GM12878 (cell line): Measurements from ENCODE around the gene UBE2D3. TPM values are rescaled to one million over a fixed set of nuclear protein-coding genes. Genes with fewer than 3 reads are reported as not detected.

Source experiments
- BCL11A ChIP-seq: IDR thresholded peaks from 2 replicates; pipeline ENCODE4 v1.6.1; 2011; ENCODE audit warnings: low read depth, low read length
- CBFB ChIP-seq: IDR thresholded peaks from 2 replicates; pipeline ENCODE4 v1.6.1; 2016; ENCODE audit warnings: antibody characterized with exemption, low read depth
- CTCF ChIP-seq, 3 experiments: IDR thresholded peaks in 2 of 3; conservative IDR thresholded peaks in 1 of 3; 2 replicates each; pipeline ENCODE4 v1.5.1; 2011; ENCODE audit warnings: low read depth in 3 of 3, low read length in 3 of 3, mild to moderate bottlenecking in 3 of 3, control low read depth in 2 of 3, moderate library complexity in 2 of 3, inconsistent platforms in 1 of 3, mixed read lengths in 1 of 3; ENCODE audit not compliant: control insufficient read depth in 2 of 3, insufficient read depth in 1 of 3; ENCODE audit errors: extremely low read depth in 1 of 3
- E2F4 ChIP-seq: IDR thresholded peaks from 2 replicates; pipeline ENCODE4 v1.6.1; 2012; ENCODE audit warnings: low read depth, low read length, improper control_type of control experiment
- EGR1 ChIP-seq, 2 experiments: IDR thresholded peaks; 1 replicate in 1 of 2; 2 replicates in 1 of 2; pipeline ENCODE4 v1.6.1; 2011 to 2012; ENCODE audit warnings: low read depth in 2 of 2, low read length in 2 of 2, borderline replicate concordance in 1 of 2, mild to moderate bottlenecking in 1 of 2, moderate library complexity in 1 of 2
- ESRRA ChIP-seq: IDR thresholded peaks from 2 replicates; pipeline ENCODE4 v1.6.1; 2012; ENCODE audit warnings: mild to moderate bottlenecking, low read length, improper control_type of control experiment
- HDAC2 ChIP-seq: fragments of 200-600 bp; sonication (generic); IDR thresholded peaks from 2 replicates; pipeline ENCODE4 v1.6.1; 2017
- IRF3 ChIP-seq: fragments of 450-650 bp; IDR thresholded peaks from 2 replicates; pipeline ENCODE4 v1.6.1; 2014; ENCODE audit warnings: mild to moderate bottlenecking
- JUND ChIP-seq: IDR thresholded peaks from 2 replicates; pipeline ENCODE4 v1.6.1; 2012; ENCODE audit warnings: low read depth, mild to moderate bottlenecking, low read length, improper control_type of control experiment, moderate library complexity
- MTA2 ChIP-seq: fragments of 450-650 bp; IDR thresholded peaks from 2 replicates; pipeline ENCODE4 v1.6.1; 2016; ENCODE audit warnings: low read depth, mild to moderate bottlenecking, moderate library complexity
- MTA3 ChIP-seq: IDR thresholded peaks from 2 replicates; pipeline ENCODE4 v1.6.1; 2012; ENCODE audit warnings: low read length, inconsistent platforms, borderline replicate concordance
- NFXL1 ChIP-seq: fragments of 450-650 bp; IDR thresholded peaks from 2 replicates; pipeline ENCODE4 v1.6.1; 2017; ENCODE audit warnings: antibody characterized with exemption, mild to moderate bottlenecking, borderline replicate concordance
- SMAD5 ChIP-seq: IDR thresholded peaks from 2 replicates; pipeline ENCODE4 v1.6.1; 2016; ENCODE audit warnings: antibody characterized with exemption, low read depth
- STAT3 ChIP-seq: IDR thresholded peaks from 2 replicates; pipeline ENCODE4 v1.6.1; 2011; ENCODE audit warnings: low read depth, low read length, improper control_type of control experiment
- SUPT20H ChIP-seq: IDR thresholded peaks from 2 replicates; pipeline ENCODE4 v1.6.1; 2011; ENCODE audit warnings: low read depth, mild to moderate bottlenecking, low read length, moderate library complexity, borderline replicate concordance; ENCODE audit not compliant: control insufficient read depth
- TCF3 ChIP-seq: IDR thresholded peaks from 2 replicates; pipeline ENCODE4 v1.6.1; 2012; ENCODE audit warnings: low read depth, mild to moderate bottlenecking, low read length, borderline replicate concordance; ENCODE audit not compliant: insufficient read depth
- USF2 ChIP-seq: IDR thresholded peaks from 2 replicates; pipeline ENCODE4 v1.6.1; 2011; ENCODE audit warnings: low read depth, low read length, improper control_type of control experiment, borderline replicate concordance
- ZBTB33 ChIP-seq: fragments of 450-650 bp; IDR thresholded peaks from 2 replicates; pipeline ENCODE4 v1.6.1; 2017; ENCODE audit warnings: mild to moderate bottlenecking
- ZNF24 ChIP-seq: fragments of 450-650 bp; IDR thresholded peaks from 2 replicates; pipeline ENCODE4 v1.6.1; 2017; ENCODE audit warnings: antibody characterized with exemption, mild to moderate bottlenecking
- ZNF274 ChIP-seq: IDR thresholded peaks from one replicate; pipeline ENCODE4 v1.8.0; 2011; ENCODE audit not compliant: insufficient read length, insufficient read depth
- ZNF622 ChIP-seq: fragments of 450-650 bp; IDR thresholded peaks from 2 replicates; pipeline ENCODE4 v1.6.1; 2017; ENCODE audit warnings: mild to moderate bottlenecking, inconsistent platforms
- polyA plus RNA-seq, 11 experiments: library from polyadenylated mRNA; depleted of rRNA in 4 of 11; unstranded in 6 of 11; stranded (reverse) in 5 of 11; fragments of >200 nt; fragmentation: Nextera tagmentation in 4 of 11; fragmentation: Illumina TruSeq in 1 of 11; extraction: Ambion mirVana in 4 of 11; extraction: Trizol in 1 of 11; gene quantifications; 1 replicate in 1 of 11; 2 replicates in 10 of 11; pipeline versions ENCODE4 v1.2.1 to v1.2.3, GENCODE V29; 2011 to 2016; ENCODE audit warnings: inconsistent platforms in 2 of 11, missing spikeins in 2 of 11, low read depth in 1 of 11
- total RNA-seq, 4 experiments: library from RNA; depleted of rRNA in 3 of 4; stranded (reverse); fragments of >200 nt in 3 of 4; fragmentation: Illumina TruSeq in 1 of 4; extraction: Trizol in 1 of 4; gene quantifications; 2 replicates each; pipeline versions ENCODE4 v1.2.1 to v1.2.3, GENCODE V29; 2013 to 2021

The UBE2D3 gene
- total and polyA plus RNA-seq, 10 of the 15 experiments (the other 5 are each of a cell fraction or from before 2014, with no cell fraction given): 162 to 572 (median 395) TPM

GRCh38 chr4:102826890-102827673, at the start of gene UBE2D3 (continued):
- TF ChIP-seq ESRRA (no peak), JUND (no peak), ZNF274 (no peak), EGR1 (IDR thresholded peaks at IDR 0.05; ENCODE audit: borderline replicate concordance in 1 of 2, low read depth in 2 of 2, low read length in 2 of 2) (peak in 1 of 2 experiments; percentile 58; a peak in 2 of 3 replicates), ZBTB33 (no peak), IRF3 (no peak), USF2 (no peak), ZNF24 (0 out of 2 replicates have a peak, but pooled peaks have one; percentile 36), E2F4 (no peak), NFXL1 (no peak), SUPT20H (no peak), MTA2 (peak; percentile 6; the same call in 1 of the 2 replicates), MTA3 (no peak), STAT3 (no peak), HDAC2 (no peak), TCF3 (peak; percentile 97), CBFB (no peak), CTCF (IDR thresholded peaks at IDR 0.05 in 2 of 3, conservative IDR thresholded peaks at IDR 0.05 in 1 of 3; ENCODE audit: control insufficient read depth in 2 of 3, extremely low read depth in 1 of 3, insufficient read depth in 1 of 3, low read depth in 3 of 3, low read length in 3 of 3) (peak; percentile 7 to 27 (median 15); a peak in 3 of 6 replicates), SMAD5 (peak; percentile 95), ZNF622 (no peak), BCL11A (no peak)
